Choroid plexus epithelial cell (primary cell): Measurements from ENCODE around the gene ZNF821.
"Not testable (repeated sequence)": the region's sequence is repeated elsewhere in the genome, so short reads cannot be mapped to it uniquely, and the experiment has no call there.

Experiments
- DNase-seq: peaks from one replicate; pipeline ENCODE4 v3.0.0-alpha.2; 2010; ENCODE audit warnings: low read depth
- H3K4me3 ChIP-seq: 2 replicates; pipeline ENCODE4 v1.5.1; 2011; ENCODE audit warnings: low read depth, mild to moderate bottlenecking, control low read depth, low read length, moderate library complexity
- CTCF ChIP-seq: conservative IDR thresholded peaks from 2 replicates; pipeline ENCODE4 v1.5.1; 2011; ENCODE audit warnings: low read depth, mild to moderate bottlenecking, control low read depth, inconsistent platforms, low read length, moderate library complexity

Gene ZNF821

GRCh38 chr16:71843572-71843971, 40.4 kb downstream of the ZNF821 start:
- no peak for TF ChIP-seq CTCF
- no peak for DNase-seq
- no peak overlapping the region for H3K4me3 ChIP-seq

- H3K4me3 ChIP-seq, result no peak overlapping the region
- no peak for TF ChIP-seq CTCF
- DNase-seq, result no peak
These were observed 43.9 kb downstream of the ZNF821 start for GRCh38 chr16:71840052-71840451.

- no peak for DNase-seq
- no peak for TF ChIP-seq CTCF
- no peak overlapping the region for H3K4me3 ChIP-seq
These were observed 46.8 kb downstream of the ZNF821 start for GRCh38 chr16:71837150-71837549.

GRCh38 chr16:71834291-71834690, 49.7 kb downstream of the ZNF821 start:
- no peak for TF ChIP-seq CTCF
- no peak for DNase-seq
- no peak overlapping the region for H3K4me3 ChIP-seq

- DNase-seq, H3K4me3 ChIP-seq: not testable (repeated sequence)
These were observed 51.9 kb downstream of the ZNF821 start for GRCh38 chr16:71832112-71832511.

- H3K4me3 ChIP-seq, DNase-seq: not testable (repeated sequence)
These were observed 52.3 kb downstream of the ZNF821 start for GRCh38 chr16:71831698-71832097.

- no peak for TF ChIP-seq CTCF
- no peak overlapping the region for H3K4me3 ChIP-seq
- DNase-seq, result no peak
These were observed 53.6 kb downstream of the ZNF821 start for GRCh38 chr16:71830359-71830758.

GRCh38 chr16:71826533-71827017, 57.4 kb downstream of the ZNF821 start:
- no peak overlapping the region for H3K4me3 ChIP-seq

GRCh38 chr16:71817155-71817500, 66.9 kb downstream of the ZNF821 start:
- H3K4me3 ChIP-seq, DNase-seq: not testable (repeated sequence)

More at GRCh38 chr16:71826533-71827017, 57.4 kb downstream of the ZNF821 start:
- no peak for TF ChIP-seq CTCF
- DNase-seq, result no peak
